Ascending aorta (tissue), 2 donors: ENCODE measurements around the gene CCND1. TPM values are rescaled to one million over a fixed set of nuclear protein-coding genes. Genes with fewer than 3 reads are reported as not detected.

Experiments used
- DNase-seq, 2 donors: peaks; one replicate each; pipeline ENCODE4 v3.0.0-alpha.2; 2019; ENCODE audit warnings: low spot score in 2 of 2
- H3K27ac ChIP-seq, 2 donors: fragments of 200-600 bp; sonication (generic); one replicate each; pipeline ENCODE4 v1.5.1; 2016 to 2017; ENCODE audit warnings: mild to moderate bottlenecking in 1 of 2
- H3K27me3 ChIP-seq: fragments of 200-600 bp; sonication (generic); one replicate; pipeline ENCODE4 v1.5.1; 2017
- H3K36me3 ChIP-seq, 2 donors: fragments of 200-600 bp; sonication (generic); one replicate each; pipeline ENCODE4 v1.5.1; 2016
- H3K4me1 ChIP-seq, 2 donors: fragments of 200-600 bp; sonication (generic); one replicate each; pipeline ENCODE4 v1.5.1; 2016 to 2017; ENCODE audit warnings: mild to moderate bottlenecking in 1 of 2
- H3K4me3 ChIP-seq, 2 donors: fragments of 200-600 bp; sonication (generic); one replicate each; pipeline ENCODE4 v1.5.1; 2016 to 2017; ENCODE audit warnings: mild to moderate bottlenecking in 1 of 2
- H3K9me3 ChIP-seq, 2 donors: fragments of 200-600 bp; sonication (generic); one replicate each; pipeline ENCODE4 v1.5.1; 2016
- CTCF ChIP-seq, 3 experiments: fragments of 200-600 bp in 2 of 3; fragments of 450-650 bp in 1 of 3; sonication (generic) in 2 of 3; IDR thresholded peaks; one replicate each; pipeline ENCODE4 v1.5.1; 2016 to 2019; ENCODE audit warnings: antibody characterized with exemption in 3 of 3, mild to moderate bottlenecking in 1 of 3, moderate library complexity in 1 of 3
- intact Hi-C: fragments of 100-400 bp; cut with DNase I; formaldehyde crosslinking; loops from one replicate; pipeline ENCODE4 v1.15.1; 2023
- total RNA-seq: library from RNA; depleted of rRNA; stranded (reverse); fragments of >200 nt; gene quantifications from one replicate; pipeline ENCODE4 v1.1.0, GENCODE V29; 2016

Gene CCND1
- total RNA-seq, 1 donor from 2014 or later, result 90.6 TPM

GRCh38 chr11:69630424-69630823, 10.5 kb upstream of the CCND1 start:
- Histone ChIP-seq H3K4me3 (no peak overlapping the region), H3K9me3 (no peaks in the 10 kb centered on the region), H3K4me1 (no peaks in the 10 kb centered on the region), H3K27ac (no peak overlapping the region), H3K36me3 (no peaks in the 10 kb centered on the region), H3K27me3 (no peaks in the 10 kb centered on the region)
- intact Hi-C loops, result loop anchor here (10.0 kb wide), 1 partner anchor 306 kb away; no protein-coding TSS in a partner anchor
- no peak for DNase-seq
- TF ChIP-seq CTCF (IDR thresholded peaks at IDR 0.05), result no peak

GRCh38 chr11:69632900-69633299, 8.1 kb upstream of the CCND1 start:
- no peak for TF ChIP-seq CTCF (IDR thresholded peaks at IDR 0.05)
- no peak overlapping the region for H3K27ac ChIP-seq
- H3K9me3 ChIP-seq, result no peaks in the 10 kb centered on the region
- no peak for DNase-seq
- no peaks in the 10 kb centered on the region for H3K27me3 ChIP-seq
- H3K36me3 ChIP-seq, result no peaks in the 10 kb centered on the region
- peaks cover 3 to 17% of the 10 kb centered on the region in 2 donors for H3K4me1 ChIP-seq
- H3K4me3 ChIP-seq, result no peak overlapping the region
- intact Hi-C loops, result loop anchor here (10.0 kb wide), 1 partner anchor 308 kb away; no protein-coding TSS in a partner anchor

GRCh38 chr11:69634069-69634468, 6.9 kb upstream of the CCND1 start:
- TF ChIP-seq CTCF (IDR thresholded peaks at IDR 0.05), result no peak
- Histone ChIP-seq H3K4me3 (no peak overlapping the region), H3K4me1 (peaks cover 9 to 23% of the 10 kb centered on the region in 2 donors), H3K27ac (no peak overlapping the region), H3K27me3 (no peaks in the 10 kb centered on the region), H3K9me3 (no peaks in the 10 kb centered on the region), H3K36me3 (no peaks in the 10 kb centered on the region)
- DNase-seq, result no peak
- intact Hi-C loops, result loop anchor here (10.0 kb wide), 1 partner anchor 309 kb away; no protein-coding TSS in a partner anchor

GRCh38 chr11:69634590-69634989, 6.4 kb upstream of the CCND1 start:
- no peaks in the 10 kb centered on the region for H3K36me3 ChIP-seq
- no peak overlapping the region for H3K27ac ChIP-seq
- H3K4me1 ChIP-seq, result peaks cover 9 to 27% of the 10 kb centered on the region in 2 donors
- no peak for TF ChIP-seq CTCF (IDR thresholded peaks at IDR 0.05)
- DNase-seq, result no peak
- H3K4me3 ChIP-seq, result no peak overlapping the region
- intact Hi-C loops, result loop anchor here (10.0 kb wide), 1 partner anchor 310 kb away; no protein-coding TSS in a partner anchor
- no peaks in the 10 kb centered on the region for H3K9me3 ChIP-seq
- H3K27me3 ChIP-seq, result no peaks in the 10 kb centered on the region

- intact Hi-C loops, result loop anchor here (10.0 kb wide), 1 partner anchor 310 kb away; no protein-coding TSS in a partner anchor
- no peak for TF ChIP-seq CTCF (IDR thresholded peaks at IDR 0.05)
- Histone ChIP-seq H3K36me3 (no peaks in the 10 kb centered on the region), H3K27ac (no peak overlapping the region), H3K4me1 (peaks cover 9 to 31% of the 10 kb centered on the region in 2 donors), H3K27me3 (no peaks in the 10 kb centered on the region), H3K4me3 (no peak overlapping the region), H3K9me3 (no peaks in the 10 kb centered on the region)
- no peak for DNase-seq
Measured at GRCh38 chr11:69635195-69635594, 5.8 kb upstream of the CCND1 start.
